Neural cell (in vitro differentiated cells): ENCODE measurements around the gene PSME3IP1.

Experiments used
- CTCF ChIP-seq: fragments of 450-650 bp; IDR thresholded peaks from 2 replicates; pipeline ENCODE4 v1.5.1; 2014; ENCODE audit warnings: antibody characterized with exemption, mild to moderate bottlenecking, moderate library complexity; ENCODE audit not compliant: poor library complexity, severe bottlenecking
- EP300 ChIP-seq: fragments of 450-650 bp; conservative IDR thresholded peaks from 2 replicates; pipeline ENCODE4 v1.6.1; 2014; ENCODE audit warnings: antibody characterized with exemption, mild to moderate bottlenecking, moderate library complexity; ENCODE audit not compliant: poor library complexity, severe bottlenecking
- EZH2 ChIP-seq: fragments of 200-600, 300-800 bp; shearing (Covaris generic), sonication (generic); IDR thresholded peaks from 2 replicates; pipeline ENCODE4 v1.6.1; 2014; ENCODE audit warnings: antibody characterized with exemption, low read length, borderline replicate concordance, mild to moderate bottlenecking; ENCODE audit not compliant: insufficient read depth, poor library complexity, severe bottlenecking
- POLR2AphosphoS5 ChIP-seq: IDR thresholded peaks from 2 replicates; pipeline ENCODE4 v1.6.1; 2012
- RAD21 ChIP-seq: fragments of 450-650 bp; conservative IDR thresholded peaks from 2 replicates; pipeline ENCODE4 v1.6.1; 2014; ENCODE audit warnings: antibody characterized with exemption, mild to moderate bottlenecking, moderate library complexity
- REST ChIP-seq: IDR thresholded peaks from 2 replicates; pipeline ENCODE4 v1.6.1; 2012; ENCODE audit warnings: borderline replicate concordance
- TAF1 ChIP-seq: IDR thresholded peaks from 2 replicates; pipeline ENCODE4 v1.6.1; 2012; ENCODE audit warnings: low read depth

DNA sequence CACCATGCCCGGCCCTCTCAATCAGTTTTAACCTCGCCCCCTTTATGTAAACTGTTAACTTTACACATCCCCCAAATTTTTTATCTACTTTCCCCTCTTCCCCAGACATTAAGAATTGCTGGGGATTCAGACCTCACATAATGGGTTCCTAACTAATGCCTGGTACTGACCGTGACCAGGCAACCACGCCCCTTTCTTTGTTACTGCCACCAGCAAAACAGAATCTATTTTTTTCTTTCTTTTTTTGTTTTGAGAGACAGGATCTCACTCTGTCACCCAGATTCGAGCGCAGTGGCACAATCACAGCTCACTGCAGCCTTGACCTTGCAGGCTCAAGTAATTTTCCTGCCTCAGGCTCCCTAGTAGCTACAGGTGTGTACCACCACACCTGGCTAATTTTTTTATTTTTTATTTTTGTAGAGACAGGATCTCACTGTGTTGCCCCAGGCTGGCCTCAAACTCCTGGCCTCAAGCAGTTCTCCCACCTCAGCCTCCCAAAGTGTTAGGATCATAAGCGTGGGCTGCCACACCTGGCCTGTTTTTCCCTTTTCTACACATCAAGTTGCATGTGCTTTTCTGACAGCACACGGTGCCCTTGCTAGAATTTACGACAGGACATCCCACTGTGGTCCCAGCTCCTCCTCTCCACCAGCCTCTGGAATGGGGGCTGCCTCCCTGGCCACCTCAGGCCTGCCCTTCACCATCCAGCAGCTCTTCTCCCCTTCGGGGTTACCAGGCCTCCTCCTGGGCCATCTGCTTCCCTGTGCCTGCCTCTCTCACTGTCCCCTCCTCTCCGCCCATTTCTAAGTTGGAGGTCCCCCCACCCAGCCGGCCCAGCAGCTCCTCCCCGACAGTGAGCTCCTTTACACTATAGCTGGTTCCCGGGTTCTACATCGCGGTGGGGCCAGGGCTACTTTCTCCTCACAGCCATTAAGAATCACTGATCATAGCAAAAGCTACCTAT, 82.7 kb downstream of the PSME3IP1 start:
- TF ChIP-seq CTCF (no peak), EP300 (no peak), EZH2 (no peak), POLR2AphosphoS5 (no peak), RAD21 (no peak), REST (no peak), TAF1 (no peak)
